Astrocyte (in vitro differentiated cells and primary cell): ENCODE data around the gene EDNRA.

Source experiments
- EZH2 ChIP-seq: IDR thresholded peaks from 2 replicates; pipeline ENCODE4 v1.6.1; 2012; ENCODE audit warnings: mild to moderate bottlenecking, low read length, inconsistent platforms; ENCODE audit not compliant: insufficient read depth
- TF ChIP-seq, protein P1 (sequence below): IDR thresholded peaks from 2 replicates; pipeline ENCODE4 v1.5.1; 2011; ENCODE audit warnings: low read depth, mild to moderate bottlenecking, inconsistent platforms, low read length, moderate library complexity; ENCODE audit not compliant: insufficient read depth

- TF ChIP-seq, protein P1, sequence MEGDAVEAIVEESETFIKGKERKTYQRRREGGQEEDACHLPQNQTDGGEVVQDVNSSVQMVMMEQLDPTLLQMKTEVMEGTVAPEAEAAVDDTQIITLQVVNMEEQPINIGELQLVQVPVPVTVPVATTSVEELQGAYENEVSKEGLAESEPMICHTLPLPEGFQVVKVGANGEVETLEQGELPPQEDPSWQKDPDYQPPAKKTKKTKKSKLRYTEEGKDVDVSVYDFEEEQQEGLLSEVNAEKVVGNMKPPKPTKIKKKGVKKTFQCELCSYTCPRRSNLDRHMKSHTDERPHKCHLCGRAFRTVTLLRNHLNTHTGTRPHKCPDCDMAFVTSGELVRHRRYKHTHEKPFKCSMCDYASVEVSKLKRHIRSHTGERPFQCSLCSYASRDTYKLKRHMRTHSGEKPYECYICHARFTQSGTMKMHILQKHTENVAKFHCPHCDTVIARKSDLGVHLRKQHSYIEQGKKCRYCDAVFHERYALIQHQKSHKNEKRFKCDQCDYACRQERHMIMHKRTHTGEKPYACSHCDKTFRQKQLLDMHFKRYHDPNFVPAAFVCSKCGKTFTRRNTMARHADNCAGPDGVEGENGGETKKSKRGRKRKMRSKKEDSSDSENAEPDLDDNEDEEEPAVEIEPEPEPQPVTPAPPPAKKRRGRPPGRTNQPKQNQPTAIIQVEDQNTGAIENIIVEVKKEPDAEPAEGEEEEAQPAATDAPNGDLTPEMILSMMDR, result no peak
- no peak for TF ChIP-seq EZH2
These were observed 4.3 kb downstream of the EDNRA start for GRCh38 chr4:147485167-147485566.
